UCSD-AML1 (cell line): ENCODE measurements around the gene CARNS1.

ENCODE experiments used
- DNase-seq: peaks from one replicate; lab custom pipeline; 2025; ENCODE audit not compliant: unreplicated experiment; lab: John Stamatoyannopoulos, UW

Gene CARNS1

DNA sequence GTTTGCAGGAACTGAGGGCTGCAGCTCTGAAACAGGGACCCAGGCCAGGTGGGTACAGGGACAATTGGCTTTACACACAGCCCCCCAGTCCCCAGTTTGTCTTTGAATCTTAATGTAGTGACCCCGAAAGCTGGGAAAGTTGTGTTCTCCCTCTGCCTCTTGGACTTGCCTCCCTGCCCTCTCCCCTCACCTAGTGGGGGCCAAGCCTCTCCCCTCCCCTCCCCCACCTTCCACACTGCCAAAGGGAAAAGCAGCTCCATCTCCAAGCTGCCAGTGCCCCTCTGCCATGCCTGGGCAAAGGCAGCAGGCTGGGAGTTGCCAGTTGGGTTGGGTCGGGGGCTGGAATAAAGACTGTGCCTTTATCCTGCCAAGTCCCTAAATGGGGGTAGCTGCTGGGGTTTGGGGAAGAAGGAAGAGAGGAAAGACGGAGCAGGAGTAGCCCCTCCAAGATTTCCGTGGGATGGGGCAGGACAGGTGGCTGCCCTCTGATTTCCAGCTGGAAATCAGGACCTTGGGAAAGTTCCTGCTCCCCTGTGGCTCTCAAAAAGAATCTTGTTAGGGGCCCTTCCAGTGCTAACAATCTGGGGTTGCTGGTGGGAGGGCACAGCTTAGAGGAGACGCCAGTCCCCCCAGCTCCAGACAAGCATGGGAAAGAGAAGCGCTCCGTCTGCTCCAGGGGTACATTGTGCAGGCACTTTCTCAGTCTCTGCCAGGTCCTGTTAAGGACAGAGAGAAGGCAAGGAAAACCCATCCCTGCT lies 39.2 kb upstream of the CARNS1 start:
- DNase-seq = no peak

DNA sequence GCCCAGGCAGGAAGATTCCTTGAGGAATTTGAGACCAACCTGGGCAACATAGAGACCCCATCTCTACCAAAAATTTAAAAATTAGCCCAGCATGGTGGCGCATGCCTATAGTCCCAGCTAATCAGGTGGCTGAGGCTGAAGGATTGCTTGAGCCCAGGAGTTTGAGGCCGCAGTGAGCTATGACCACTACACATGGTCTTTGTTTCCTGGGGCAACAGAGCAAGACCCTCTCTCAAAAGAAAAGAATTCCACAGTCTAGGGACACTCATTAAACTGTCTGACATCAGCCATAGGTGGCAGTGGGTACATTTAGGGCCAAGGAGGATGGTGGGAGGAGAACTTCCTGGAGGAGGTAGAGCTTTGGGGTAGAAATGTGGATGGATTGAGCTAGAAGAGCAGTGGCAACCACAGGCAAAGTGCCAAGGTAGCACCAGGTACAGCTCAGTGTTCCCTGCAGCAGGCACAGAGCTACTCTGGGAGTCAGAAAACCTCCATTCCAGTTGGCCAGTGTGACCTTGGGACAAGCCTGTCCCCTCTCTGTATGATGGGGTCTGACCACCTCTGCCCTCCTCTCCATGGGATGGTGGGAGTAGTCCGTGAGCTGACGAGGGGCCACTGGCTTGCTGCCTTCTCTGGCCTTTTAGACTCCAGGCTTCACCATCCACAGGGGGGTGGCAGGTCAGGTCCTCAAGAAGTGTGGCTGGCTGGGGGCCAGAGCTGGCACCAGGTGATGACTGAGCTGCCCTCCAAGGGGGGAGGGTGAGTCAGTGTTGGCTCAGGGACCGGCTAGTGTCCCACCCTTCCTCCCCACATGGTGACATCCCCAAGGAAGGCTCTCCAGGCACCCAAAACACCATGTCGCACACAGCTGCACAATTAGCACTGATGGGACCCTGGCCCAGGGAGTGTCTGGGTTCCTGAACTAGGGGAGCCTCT lies 38.3 kb upstream of the CARNS1 start:
- no peak for DNase-seq

GRCh38 chr11:67378544-67378943 lies 36.9 kb upstream of the CARNS1 start:
- DNase-seq = no peak

- no peak for DNase-seq
Measured at GRCh38 chr11:67379061-67380058, 36.1 kb upstream of the CARNS1 start.

GRCh38 chr11:67381244-67381972 lies 34.1 kb upstream of the CARNS1 start:
- DNase-seq = no peak

GRCh38 chr11:67382276-67383136 lies 33.0 kb upstream of the CARNS1 start:
- peak; percentile 80 for DNase-seq

- no peak for DNase-seq
Measured at GRCh38 chr11:67384851-67385366, 30.6 kb upstream of the CARNS1 start.

DNA sequence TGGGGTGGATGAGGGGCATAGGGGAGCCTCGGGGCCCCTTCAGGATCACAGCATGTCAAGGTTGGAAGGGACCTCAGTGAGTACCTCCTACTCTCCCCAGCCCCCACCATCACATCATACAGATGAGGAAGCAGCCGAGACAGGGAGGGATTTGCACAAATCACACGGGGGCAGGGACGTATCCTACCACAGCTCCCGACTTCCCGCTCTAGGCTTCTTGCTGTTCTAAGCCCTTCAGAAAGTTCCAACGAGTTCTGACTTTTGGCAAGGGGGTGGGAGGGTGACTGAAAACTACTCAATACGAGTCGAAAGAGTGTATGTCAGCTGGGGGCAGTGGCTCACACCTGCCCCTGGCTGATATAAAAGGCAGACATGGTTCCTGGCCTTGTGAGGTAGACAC lies 28.4 kb upstream of the CARNS1 start:
- no peak for DNase-seq

DNA sequence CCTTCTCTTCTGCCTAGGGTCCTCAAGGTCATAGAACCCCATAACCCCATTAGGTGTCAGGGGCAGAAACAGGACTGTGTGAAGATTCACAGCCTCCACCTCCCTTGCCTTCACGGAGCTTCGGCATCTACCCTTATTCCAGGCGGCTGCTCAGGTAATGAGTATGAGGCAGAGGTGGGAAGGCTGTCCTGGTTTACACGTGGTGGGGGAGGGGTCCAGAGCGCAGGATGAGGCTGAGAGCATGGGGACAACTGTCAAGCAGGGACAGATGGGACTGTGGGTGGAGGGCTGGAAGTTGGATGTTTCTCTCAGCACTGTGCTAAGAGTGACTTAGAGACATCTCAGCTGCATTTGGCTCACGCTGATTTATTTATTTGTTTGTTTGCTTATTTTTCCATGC lies 28.0 kb upstream of the CARNS1 start:
- DNase-seq = no peak

- DNase-seq = peak; percentile 37
Measured at GRCh38 chr11:67389477-67389876, 26.0 kb upstream of the CARNS1 start.

DNA sequence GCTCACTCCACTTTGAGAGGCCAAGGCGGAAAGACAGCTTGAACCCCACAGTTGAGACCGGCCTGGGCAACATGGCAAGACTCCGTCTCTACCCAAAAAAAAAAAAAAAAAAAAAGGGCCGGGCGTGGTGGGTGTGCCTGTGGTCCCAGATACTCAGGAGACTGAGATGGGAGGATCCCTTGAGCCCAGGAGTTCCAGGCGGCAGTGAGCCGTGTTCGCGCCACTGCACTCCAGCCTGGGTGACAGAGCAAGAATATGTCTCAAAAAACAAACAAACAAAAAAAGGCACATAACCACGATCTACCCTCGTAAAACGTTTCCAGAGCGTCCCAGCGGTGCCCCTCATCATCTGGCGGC lies 24.6 kb upstream of the CARNS1 start:
- DNase-seq = no peak

DNA sequence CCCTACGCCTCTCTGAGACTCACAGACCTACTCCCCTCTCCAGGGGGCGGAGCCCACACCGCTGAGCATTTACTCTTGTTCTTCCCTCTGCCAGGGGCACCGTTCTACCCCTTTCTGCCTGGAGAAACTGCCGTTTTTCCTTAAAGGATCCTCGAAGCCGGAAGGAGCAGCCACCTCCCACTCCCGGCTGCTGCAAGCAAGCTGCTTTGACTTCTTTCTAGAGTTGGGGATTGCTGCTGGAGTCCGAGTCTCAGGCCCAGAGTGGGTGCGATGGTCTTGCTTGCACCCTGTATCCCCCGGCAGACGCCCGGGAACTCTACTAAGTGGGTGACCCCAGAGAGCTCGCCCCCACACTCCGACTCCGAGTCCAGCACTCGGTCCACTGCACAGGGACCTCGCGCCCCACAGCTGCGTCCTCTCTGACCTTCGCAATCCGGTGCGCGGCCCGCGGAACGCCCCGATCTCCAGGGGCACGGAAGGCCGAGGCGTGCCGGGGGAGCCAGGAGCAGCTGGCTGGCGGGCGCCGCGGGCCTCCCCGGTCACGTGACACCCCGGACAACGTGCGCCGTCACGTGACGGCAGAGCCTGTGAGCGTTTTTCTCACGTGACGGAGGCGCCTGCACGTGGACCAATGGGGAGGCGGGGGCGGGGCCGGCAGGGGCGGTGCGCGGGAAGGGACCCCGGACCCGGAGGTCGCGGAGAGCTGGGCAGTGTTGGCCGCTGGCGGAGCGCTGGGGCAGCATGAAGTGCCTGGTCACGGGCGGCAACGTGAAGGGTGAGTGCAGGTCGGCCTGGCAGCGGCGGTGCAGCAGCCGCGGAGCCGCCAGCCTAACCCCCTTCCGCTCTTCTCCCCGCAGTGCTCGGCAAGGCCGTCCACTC lies 23.9 kb upstream of the CARNS1 start, which contains the start of gene RAD9A:
Gene RAD9A (plus strand): TSS at position 683 of the 879 bp plus-strand sequence. CDS start 59 bp downstream, at position 742.
- peak; percentile 91 for DNase-seq

DNA sequence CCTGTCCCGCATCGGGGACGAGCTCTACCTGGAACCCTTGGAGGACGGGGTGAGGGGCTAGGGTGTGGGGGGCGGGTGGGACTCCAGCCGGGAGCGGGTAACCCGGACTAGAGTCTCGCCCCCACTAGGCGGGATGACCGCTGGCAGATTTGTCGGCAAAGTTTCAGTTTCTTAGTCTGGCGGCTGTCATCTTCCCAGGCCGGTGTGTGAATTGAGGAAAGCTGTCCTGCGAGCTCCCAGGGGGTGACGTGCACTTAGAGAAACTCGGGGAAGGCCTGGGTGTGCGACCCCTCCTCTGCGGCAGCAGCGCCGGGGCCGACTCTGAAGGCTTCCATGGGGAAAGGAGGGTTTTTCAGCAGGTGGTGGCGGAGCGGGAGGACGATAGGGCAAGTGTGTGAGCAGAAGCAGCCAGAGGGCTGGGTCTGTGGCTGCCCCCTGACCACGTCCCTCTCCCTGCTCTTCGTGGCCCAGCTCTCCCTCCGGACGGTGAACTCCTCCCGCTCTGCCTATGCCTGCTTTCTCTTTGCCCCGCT lies 23.2 kb upstream of the CARNS1 start:
- no peak for DNase-seq

DNA sequence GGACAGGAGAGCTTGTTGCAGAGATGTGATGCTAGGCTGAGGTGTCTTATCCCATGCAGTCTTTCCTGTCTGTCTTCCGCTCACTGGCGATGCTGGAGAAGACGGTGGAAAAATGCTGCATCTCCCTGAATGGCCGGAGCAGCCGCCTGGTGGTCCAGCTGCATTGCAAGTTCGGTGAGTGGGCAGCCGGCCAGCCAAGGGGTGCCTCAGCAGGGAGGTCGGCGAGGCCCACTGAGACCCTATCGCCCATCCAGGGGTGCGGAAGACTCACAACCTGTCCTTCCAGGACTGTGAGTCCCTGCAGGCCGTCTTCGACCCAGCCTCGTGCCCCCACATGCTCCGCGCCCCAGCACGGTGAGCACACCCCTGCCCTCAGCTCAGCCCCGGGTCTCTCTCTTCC lies 22.0 kb upstream of the CARNS1 start:
- no peak for DNase-seq

DNA sequence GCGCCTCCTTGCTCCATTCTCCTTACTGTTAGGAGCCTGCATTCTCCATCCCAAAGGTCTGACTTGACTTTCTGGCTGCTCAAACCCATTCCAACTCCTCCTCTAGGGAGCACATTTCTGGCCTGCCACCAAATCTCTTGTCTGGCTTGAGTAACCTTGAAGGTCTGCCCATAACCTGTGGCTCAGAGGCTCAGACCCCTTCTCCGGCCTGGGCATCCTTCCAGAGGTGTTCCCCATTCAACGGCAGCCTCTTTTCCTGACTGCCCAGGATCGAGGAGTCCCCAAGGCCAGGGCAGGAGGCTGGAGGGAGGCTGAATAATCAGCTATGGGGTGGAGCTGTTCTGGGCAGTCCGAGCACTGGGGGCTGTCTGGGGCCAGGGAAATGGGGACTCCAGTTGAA lies 21.5 kb upstream of the CARNS1 start:
- DNase-seq = no peak

DNA sequence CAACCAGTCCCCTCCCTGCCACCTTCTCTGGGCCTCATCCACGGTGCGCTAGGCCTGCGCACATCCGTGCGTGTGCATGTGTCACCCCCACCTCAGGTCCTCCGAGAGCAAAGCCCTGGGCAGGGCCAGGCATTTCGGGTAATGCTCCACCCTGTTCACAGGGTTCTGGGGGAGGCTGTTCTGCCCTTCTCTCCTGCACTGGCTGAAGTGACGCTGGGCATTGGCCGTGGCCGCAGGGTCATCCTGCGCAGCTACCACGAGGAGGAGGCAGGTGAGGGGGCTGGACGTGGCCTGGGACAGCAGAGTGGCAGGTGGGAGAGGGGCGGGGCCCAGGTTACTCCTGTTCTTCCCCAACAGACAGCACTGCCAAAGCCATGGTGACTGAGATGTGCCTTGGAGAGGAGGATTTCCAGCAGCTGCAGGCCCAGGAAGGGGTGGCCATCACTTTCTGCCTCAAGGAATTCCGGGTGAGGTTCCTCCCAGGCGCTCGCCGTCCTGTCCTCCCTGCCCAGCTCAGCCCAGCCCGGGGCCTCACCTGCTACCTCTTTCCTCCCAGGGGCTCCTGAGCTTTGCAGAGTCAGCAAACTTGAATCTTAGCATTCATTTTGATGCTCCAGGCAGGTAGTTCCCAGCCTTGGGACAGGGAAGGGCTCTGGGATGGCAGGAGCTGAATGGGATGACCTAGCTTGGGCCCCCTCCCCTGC lies 19.8 kb upstream of the CARNS1 start:
- DNase-seq = no peak

DNA sequence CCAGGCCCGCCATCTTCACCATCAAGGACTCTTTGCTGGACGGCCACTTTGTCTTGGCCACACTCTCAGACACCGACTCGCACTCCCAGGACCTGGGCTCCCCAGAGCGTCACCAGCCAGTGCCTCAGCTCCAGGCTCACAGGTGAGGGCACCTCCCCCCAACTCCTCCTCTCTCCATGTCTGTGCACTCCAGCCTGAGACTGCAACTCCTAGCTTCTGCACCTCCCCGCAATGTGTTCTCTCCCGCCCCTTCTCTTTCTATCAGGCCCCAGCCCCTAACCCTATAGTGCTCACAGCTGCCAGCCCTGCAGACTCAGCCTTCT lies 19.3 kb upstream of the CARNS1 start:
- no peak for DNase-seq
